GM21576 (cell line): ENCODE data around the gene G6PC3.
"Not testable (repeated sequence)": the region's sequence is repeated elsewhere in the genome, so short reads cannot be mapped to it uniquely, and the experiment has no call there.

Source experiments
- ATAC-seq: cut with Tn5 transposase; IDR thresholded peaks from one replicate; pipeline ENCODE4 v1.9.1; 2021; ENCODE audit warnings: mild to moderate bottlenecking, moderate library complexity; ENCODE audit not compliant: unreplicated experiment

G6PC3 gene

GRCh38 chr17:44082256-44082927 lies 11.9 kb downstream of the G6PC3 start:
- ATAC-seq, result no peak

- no peak for ATAC-seq
Observed at GRCh38 chr17:44083250-44083849, 12.8 kb downstream of the G6PC3 start.

- ATAC-seq, result no peak
Observed at GRCh38 chr17:44084131-44084538, 13.6 kb downstream of the G6PC3 start.

GRCh38 chr17:44084921-44085320 lies 14.4 kb downstream of the G6PC3 start:
- no peak for ATAC-seq

GRCh38 chr17:44085908-44086307 lies 15.4 kb downstream of the G6PC3 start:
- ATAC-seq, result no peak

GRCh38 chr17:44086364-44087311 lies 16.1 kb downstream of the G6PC3 start:
- no peak for ATAC-seq

- no peak for ATAC-seq
Observed at GRCh38 chr17:44087319-44087718, 16.8 kb downstream of the G6PC3 start.

- ATAC-seq, result no peak
Observed at GRCh38 chr17:44088254-44088653, 17.7 kb downstream of the G6PC3 start.

GRCh38 chr17:44091200-44091997 lies 20.9 kb downstream of the G6PC3 start:
- no peak for ATAC-seq

GRCh38 chr17:44092051-44092450 lies 21.5 kb downstream of the G6PC3 start:
- no peak for ATAC-seq

- no peak for ATAC-seq
Observed at GRCh38 chr17:44093231-44093900, 22.8 kb downstream of the G6PC3 start.

- no peak for ATAC-seq
Observed at GRCh38 chr17:44094701-44095387, 24.3 kb downstream of the G6PC3 start.

- no peak for ATAC-seq
Observed at GRCh38 chr17:44095388-44095646, 24.8 kb downstream of the G6PC3 start.

- no peak for ATAC-seq
Observed at GRCh38 chr17:44095647-44096496, 25.3 kb downstream of the G6PC3 start.

GRCh38 chr17:44097110-44097958 lies 26.8 kb downstream of the G6PC3 start:
- ATAC-seq, result no peak

GRCh38 chr17:44101858-44102257 lies 31.3 kb downstream of the G6PC3 start:
- not testable (repeated sequence) for ATAC-seq

GRCh38 chr17:44102849-44103622 lies 32.5 kb downstream of the G6PC3 start:
- no peak for ATAC-seq
